Right lobe of liver (tissue), 4 donors: Measurements from ENCODE around the gene ERI2.
"Not testable (repeated sequence)": the region's sequence is repeated elsewhere in the genome, so short reads cannot be mapped to it uniquely, and the experiment has no call there.

ENCODE experiments used
- POLR2A ChIP-seq: fragments of 450-650 bp; IDR thresholded peaks from one replicate; pipeline ENCODE4 v1.6.1; 2017; ENCODE audit warnings: antibody characterized with exemption, mild to moderate bottlenecking
- TF ChIP-seq, protein P1 (sequence below), 4 donors: fragments of 200-600 bp in 3 of 4; fragments of 450-650 bp in 1 of 4; IDR thresholded peaks; one replicate each; pipeline versions ENCODE4 v1.5.1 to v1.8.0; 2016 to 2022; ENCODE audit warnings: antibody characterized with exemption in 4 of 4, mild to moderate bottlenecking in 2 of 4
- donor health status: DM: no; HTN: no; CAD: no.
- donor health status: DM: no; HTN: no; CAD: no.
- donor health status: DM: no; HTN: yes; CAD: no.

- TF ChIP-seq, protein P1, sequence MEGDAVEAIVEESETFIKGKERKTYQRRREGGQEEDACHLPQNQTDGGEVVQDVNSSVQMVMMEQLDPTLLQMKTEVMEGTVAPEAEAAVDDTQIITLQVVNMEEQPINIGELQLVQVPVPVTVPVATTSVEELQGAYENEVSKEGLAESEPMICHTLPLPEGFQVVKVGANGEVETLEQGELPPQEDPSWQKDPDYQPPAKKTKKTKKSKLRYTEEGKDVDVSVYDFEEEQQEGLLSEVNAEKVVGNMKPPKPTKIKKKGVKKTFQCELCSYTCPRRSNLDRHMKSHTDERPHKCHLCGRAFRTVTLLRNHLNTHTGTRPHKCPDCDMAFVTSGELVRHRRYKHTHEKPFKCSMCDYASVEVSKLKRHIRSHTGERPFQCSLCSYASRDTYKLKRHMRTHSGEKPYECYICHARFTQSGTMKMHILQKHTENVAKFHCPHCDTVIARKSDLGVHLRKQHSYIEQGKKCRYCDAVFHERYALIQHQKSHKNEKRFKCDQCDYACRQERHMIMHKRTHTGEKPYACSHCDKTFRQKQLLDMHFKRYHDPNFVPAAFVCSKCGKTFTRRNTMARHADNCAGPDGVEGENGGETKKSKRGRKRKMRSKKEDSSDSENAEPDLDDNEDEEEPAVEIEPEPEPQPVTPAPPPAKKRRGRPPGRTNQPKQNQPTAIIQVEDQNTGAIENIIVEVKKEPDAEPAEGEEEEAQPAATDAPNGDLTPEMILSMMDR (IDR thresholded peaks at IDR 0.05): not testable (repeated sequence)
- not testable (repeated sequence) for TF ChIP-seq POLR2A
Measured at GRCh38 chr16:20764448-20764847, 41.8 kb downstream of the ERI2 start.
